Neutrophil (primary cell): ENCODE data around the gene CPHXL.

ENCODE experiments used
- H3K27ac ChIP-seq: fragments of 200-600 bp; sonication (generic); 2 replicates; pipeline ENCODE4 v1.5.1; 2016; ENCODE audit warnings: mild to moderate bottlenecking, moderate library complexity
- H3K27me3 ChIP-seq: fragments of 200-600 bp; sonication (generic); 2 replicates; pipeline ENCODE4 v1.6.0; 2016; ENCODE audit warnings: mild to moderate bottlenecking
- H3K36me3 ChIP-seq: fragments of 200-600 bp; sonication (generic); 2 replicates; pipeline ENCODE4 v1.5.1; 2017
- H3K4me1 ChIP-seq, 2 experiments: fragments of 200-600 bp in 1 of 2; sonication (generic) in 1 of 2; 1 replicate in 1 of 2; 2 replicates in 1 of 2; pipeline versions ENCODE4 v1.5.1 to v1.6.1; 2013 to 2016; ENCODE audit warnings: low read depth in 1 of 2, low read length in 1 of 2, mild to moderate bottlenecking in 1 of 2, moderate library complexity in 1 of 2; ENCODE audit not compliant: control insufficient read depth in 1 of 2, insufficient read depth in 1 of 2
- H3K4me3 ChIP-seq, 2 experiments: fragments of 200-600 bp in 1 of 2; sonication (generic) in 1 of 2; 1 replicate in 1 of 2; 2 replicates in 1 of 2; pipeline ENCODE4 v1.5.1; 2013 to 2016; ENCODE audit warnings: low read depth in 1 of 2, low read length in 1 of 2, mild to moderate bottlenecking in 1 of 2, moderate library complexity in 1 of 2
- H3K9me3 ChIP-seq: fragments of 200-600 bp; sonication (generic); 2 replicates; pipeline ENCODE4 v1.5.1; 2016
- TF ChIP-seq, protein P1 (sequence below): fragments of 200-600 bp; sonication (generic); IDR thresholded peaks from 2 replicates; pipeline ENCODE4 v1.5.1; 2016; ENCODE audit warnings: antibody characterized with exemption

The CPHXL gene

DNA sequence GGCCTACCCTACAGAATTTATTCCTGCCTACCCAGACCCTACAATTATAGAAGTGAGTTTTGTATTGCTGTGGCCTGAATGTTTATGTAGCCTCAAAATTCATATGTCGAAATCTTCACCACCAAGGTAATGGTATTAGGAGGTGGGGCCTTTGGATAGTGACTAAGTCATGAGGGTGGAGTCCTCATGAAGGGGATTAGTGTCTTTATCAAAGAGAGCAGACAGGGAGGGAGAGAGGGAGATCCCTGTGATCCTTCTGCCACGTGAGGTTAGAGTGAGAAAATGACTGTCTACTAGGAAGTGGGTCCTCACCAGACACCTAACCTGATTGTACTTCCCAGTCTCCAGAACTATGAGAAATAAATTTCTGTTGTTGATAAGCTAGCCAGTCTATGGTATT, 24.0 kb downstream of the CPHXL start:
- TF ChIP-seq, protein P1, sequence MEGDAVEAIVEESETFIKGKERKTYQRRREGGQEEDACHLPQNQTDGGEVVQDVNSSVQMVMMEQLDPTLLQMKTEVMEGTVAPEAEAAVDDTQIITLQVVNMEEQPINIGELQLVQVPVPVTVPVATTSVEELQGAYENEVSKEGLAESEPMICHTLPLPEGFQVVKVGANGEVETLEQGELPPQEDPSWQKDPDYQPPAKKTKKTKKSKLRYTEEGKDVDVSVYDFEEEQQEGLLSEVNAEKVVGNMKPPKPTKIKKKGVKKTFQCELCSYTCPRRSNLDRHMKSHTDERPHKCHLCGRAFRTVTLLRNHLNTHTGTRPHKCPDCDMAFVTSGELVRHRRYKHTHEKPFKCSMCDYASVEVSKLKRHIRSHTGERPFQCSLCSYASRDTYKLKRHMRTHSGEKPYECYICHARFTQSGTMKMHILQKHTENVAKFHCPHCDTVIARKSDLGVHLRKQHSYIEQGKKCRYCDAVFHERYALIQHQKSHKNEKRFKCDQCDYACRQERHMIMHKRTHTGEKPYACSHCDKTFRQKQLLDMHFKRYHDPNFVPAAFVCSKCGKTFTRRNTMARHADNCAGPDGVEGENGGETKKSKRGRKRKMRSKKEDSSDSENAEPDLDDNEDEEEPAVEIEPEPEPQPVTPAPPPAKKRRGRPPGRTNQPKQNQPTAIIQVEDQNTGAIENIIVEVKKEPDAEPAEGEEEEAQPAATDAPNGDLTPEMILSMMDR, result no peak

DNA sequence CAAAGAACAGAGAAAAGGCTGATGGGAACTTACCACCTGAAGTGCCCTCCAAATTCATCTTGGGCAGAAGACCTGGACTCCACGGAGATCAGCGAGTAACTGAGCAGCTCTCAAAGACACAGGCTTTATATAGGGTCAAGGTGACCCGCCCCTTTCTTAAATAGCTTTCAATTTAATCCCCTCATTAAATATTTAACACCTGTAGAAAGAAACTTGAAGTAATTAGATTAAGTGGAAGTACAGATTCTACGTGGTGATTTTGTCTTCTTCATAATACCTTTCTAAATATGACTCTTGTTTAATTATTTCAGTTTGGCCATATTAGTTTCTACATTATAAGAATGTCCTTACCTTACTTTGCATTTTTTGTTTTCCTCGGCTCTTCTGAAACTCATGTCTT, 24.9 kb downstream of the CPHXL start, which contains the start of gene DUXB:
TSS of gene DUXB (minus strand) at position 101 of the 400 bp plus-strand sequence. CDS start at position 58, 43 bp downstream.
- Histone ChIP-seq H3K36me3 (no peaks in the 10 kb centered on the region), H3K27ac (no peak within 1 kb of the TSS), H3K4me1 (no peaks in the 10 kb centered on the region), H3K9me3 (no peaks in the 10 kb centered on the region), H3K27me3 (no peaks in the 10 kb centered on the region), H3K4me3 (no peak within 1 kb of the TSS)
- TF ChIP-seq, protein P1, result no peak

More for the DNA sequence above, 24.0 kb downstream of the CPHXL start:
- Histone ChIP-seq H3K27me3 (no peaks in the 10 kb centered on the region), H3K4me1 (no peaks in the 10 kb centered on the region), H3K27ac (no peak overlapping the region), H3K9me3 (no peaks in the 10 kb centered on the region), H3K36me3 (no peaks in the 10 kb centered on the region), H3K4me3 (no peak overlapping the region)

DNA sequence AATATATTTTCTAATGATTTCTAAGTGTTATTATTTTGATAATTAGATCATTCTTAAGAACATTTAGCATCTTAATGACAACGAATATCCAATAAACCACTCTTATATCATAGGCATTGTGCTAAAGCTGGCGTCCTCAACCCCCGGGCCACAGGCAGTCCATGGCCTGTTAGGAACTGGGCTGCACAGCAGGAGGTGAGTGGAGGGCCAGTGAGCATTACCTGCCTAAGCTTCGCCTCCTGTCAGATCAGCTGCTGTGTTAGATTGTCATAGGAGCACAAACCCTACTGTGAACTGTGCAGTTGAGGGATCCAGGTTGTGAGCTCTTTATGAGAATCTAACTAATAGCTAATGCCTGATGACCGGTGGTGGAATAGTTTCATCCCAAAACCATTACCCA, 28.7 kb downstream of the CPHXL start:
- no peak overlapping the region for H3K27ac ChIP-seq
- no peaks in the 10 kb centered on the region for H3K9me3 ChIP-seq
- no peak overlapping the region for H3K4me3 ChIP-seq
- no peaks in the 10 kb centered on the region for H3K4me1 ChIP-seq
- no peaks in the 10 kb centered on the region for H3K27me3 ChIP-seq
- TF ChIP-seq, protein P1, result no peak
- no peaks in the 10 kb centered on the region for H3K36me3 ChIP-seq

DNA sequence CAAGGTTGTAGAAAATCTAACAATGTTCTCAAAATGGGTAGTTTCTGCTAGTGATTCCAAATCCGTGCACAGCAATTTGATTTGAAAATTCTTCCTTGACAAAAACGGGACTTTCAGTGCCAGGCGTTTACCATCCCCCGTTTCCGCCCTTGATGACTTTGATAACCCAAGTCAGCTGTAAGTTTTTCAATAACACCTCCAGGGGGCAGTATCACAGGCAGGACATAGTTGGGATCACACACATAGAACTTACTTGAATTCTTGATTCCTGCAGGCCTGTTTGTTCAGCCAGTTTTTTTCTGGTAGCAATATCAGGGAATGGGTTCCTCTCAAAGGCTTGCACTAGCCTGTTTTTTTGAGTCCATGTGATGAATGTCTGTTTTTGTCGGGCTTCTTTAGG, 30.6 kb downstream of the CPHXL start:
- H3K27me3 ChIP-seq, result no peaks in the 10 kb centered on the region
- no peaks in the 10 kb centered on the region for H3K36me3 ChIP-seq
- no peaks in the 10 kb centered on the region for H3K9me3 ChIP-seq
- no peaks in the 10 kb centered on the region for H3K4me1 ChIP-seq
- TF ChIP-seq, protein P1, result no peak
- H3K27ac ChIP-seq, result no peak overlapping the region
- H3K4me3 ChIP-seq, result no peak overlapping the region

DNA sequence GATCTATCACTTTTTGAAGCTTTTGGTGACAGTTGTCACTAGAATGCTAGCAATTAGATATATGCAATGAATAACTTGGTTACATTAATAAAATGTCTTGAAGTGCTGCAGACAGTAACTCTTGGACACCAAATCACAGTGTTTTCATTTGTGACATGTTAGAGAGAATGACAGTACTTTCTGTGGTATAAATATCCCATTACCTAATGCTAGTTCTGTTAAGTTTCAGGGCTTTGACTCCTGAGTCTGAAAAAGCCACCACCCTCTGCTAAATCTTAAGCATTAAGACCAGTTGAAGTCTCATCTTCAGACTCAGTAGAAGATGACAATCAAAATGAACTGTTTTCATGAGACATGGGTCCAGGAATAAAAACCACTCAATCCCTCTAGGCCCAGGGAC, 38.9 kb downstream of the CPHXL start:
- H3K27me3 ChIP-seq, result no peaks in the 10 kb centered on the region
- H3K4me3 ChIP-seq, result no peak overlapping the region
- no peaks in the 10 kb centered on the region for H3K36me3 ChIP-seq
- no peaks in the 10 kb centered on the region for H3K9me3 ChIP-seq
- H3K27ac ChIP-seq, result no peak overlapping the region
- TF ChIP-seq, protein P1, result no peak
- H3K4me1 ChIP-seq, result no peaks in the 10 kb centered on the region

DNA sequence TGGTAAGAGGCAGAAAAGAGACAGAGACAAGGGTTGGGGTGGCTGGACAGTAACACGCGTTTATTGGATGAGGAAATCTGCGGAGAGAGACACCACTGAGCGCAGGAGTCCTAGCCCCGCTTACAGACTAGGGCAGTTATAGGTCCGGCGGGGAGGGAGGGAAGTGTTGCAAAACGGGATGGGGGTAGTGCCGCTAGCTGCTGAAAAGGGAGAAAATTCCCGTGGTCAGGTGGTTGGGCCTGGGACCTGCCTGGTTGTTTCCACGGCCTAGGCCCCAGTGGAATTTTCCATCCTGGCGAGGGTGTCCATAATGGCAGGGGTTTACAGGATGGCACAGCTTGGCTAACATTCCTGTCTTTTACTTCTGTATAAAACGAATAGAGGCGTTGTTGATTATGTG, 44.0 kb downstream of the CPHXL start:
- TF ChIP-seq, protein P1, result no peak
- no peaks in the 10 kb centered on the region for H3K9me3 ChIP-seq

More for the DNA sequence above, 44.0 kb downstream of the CPHXL start:
- Histone ChIP-seq H3K36me3 (no peaks in the 10 kb centered on the region), H3K27ac (no peak overlapping the region), H3K4me3 (no peak overlapping the region), H3K4me1 (no peaks in the 10 kb centered on the region), H3K27me3 (no peaks in the 10 kb centered on the region)
